NCI-H524 (cell line): ENCODE data around the gene TAF11.
"Not testable (repeated sequence)": the region's sequence is repeated elsewhere in the genome, so short reads cannot be mapped to it uniquely, and the experiment has no call there.

Source experiments
- DNase-seq, 2 experiments: peaks; one replicate each; lab custom pipeline; 2025; lab: John Stamatoyannopoulos, UW

Gene TAF11

GRCh38 chr6:34904990-34905613 is 17.3 kb upstream of the TAF11 start:
- DNase-seq, result no peak

GRCh38 chr6:34901930-34902329 is 14.1 kb upstream of the TAF11 start:
- DNase-seq, result no peak

- DNase-seq, result no peak
Observed at GRCh38 chr6:34900321-34901031, 12.6 kb upstream of the TAF11 start.

GRCh38 chr6:34899748-34900147 is 11.9 kb upstream of the TAF11 start:
- not testable (repeated sequence) for DNase-seq

GRCh38 chr6:34897716-34898115 is 9.9 kb upstream of the TAF11 start:
- no peak for DNase-seq

- DNase-seq, result no peak
Observed at GRCh38 chr6:34897130-34897529, 9.3 kb upstream of the TAF11 start.

GRCh38 chr6:34894693-34895092 is 6.9 kb upstream of the TAF11 start:
- no peak for DNase-seq

GRCh38 chr6:34891296-34891695 is 3.5 kb upstream of the TAF11 start:
- DNase-seq, result no peak

- DNase-seq, result no peak
Observed at GRCh38 chr6:34890533-34890925, 2.7 kb upstream of the TAF11 start.

- peak; percentile 42 to 70 for DNase-seq
Observed at GRCh38 chr6:34888874-34889555, 1.2 kb upstream of the TAF11 start, which contains the start of gene ANKS1A. TSS of gene ANKS1A (plus strand) at chr6:34889255. CDS start at chr6:34889403, 148 bp downstream.

GRCh38 chr6:34888514-34888856 is 643 bp upstream of the TAF11 start:
- no peak for DNase-seq

- DNase-seq, result not testable (repeated sequence)
Observed at GRCh38 chr6:34885837-34886236, 2.0 kb downstream of the TAF11 start.

GRCh38 chr6:34884996-34885395 is 2.8 kb downstream of the TAF11 start:
- no peak for DNase-seq

GRCh38 chr6:34884073-34884472 is 3.8 kb downstream of the TAF11 start:
- not testable (repeated sequence) for DNase-seq

- no peak for DNase-seq
Observed at GRCh38 chr6:34877869-34878485, 9.9 kb downstream of the TAF11 start.

- DNase-seq, result no peak
Observed at GRCh38 chr6:34877259-34877658, 10.6 kb downstream of the TAF11 start.

GRCh38 chr6:34876472-34876871 is 11.4 kb downstream of the TAF11 start:
- DNase-seq, result no peak

- no peak for DNase-seq
Observed at GRCh38 chr6:34875292-34876213, 12.3 kb downstream of the TAF11 start.

- no peak for DNase-seq
Observed at GRCh38 chr6:34872332-34872731, 15.5 kb downstream of the TAF11 start.

GRCh38 chr6:34871853-34872252 is 16.0 kb downstream of the TAF11 start:
- no peak for DNase-seq

- DNase-seq, result peak in 1 of 2 experiments; percentile 24
Observed at GRCh38 chr6:34867484-34867883, 20.4 kb downstream of the TAF11 start.

GRCh38 chr6:34866509-34866908 is 21.3 kb downstream of the TAF11 start:
- DNase-seq, result no peak
